K562 (cell line): ENCODE data around the gene GBX1. TPM values are rescaled to one million over a fixed set of nuclear protein-coding genes. Genes with fewer than 3 reads are reported as not detected.

Source experiments
- ATAC-seq: fragments of 200-7000 bp; cut with Tn5 transposase; 3 replicates; pipeline ENCODE4 v1.9.1; 2020; ENCODE audit warnings: moderate library complexity
- BruUV-seq: library from RNA; stranded (reverse); fragments of 400-500 nt; replicated peaks from 2 replicates; lab custom pipeline; 2021; lab: Mats Ljungman, UMichigan
- CTCF ChIA-PET: fragments of 300-600 bp; formaldehyde crosslinking; extraction: SDS; loops from one replicate; lab custom pipeline; 2021; ENCODE audit warnings: low intra/inter-chr PET ratio; lab: Yijun Ruan, JAX
- POLR2A ChIA-PET: fragments of 300-600, 350-650 bp; sonication (Branson Sonifier 250); formaldehyde crosslinking; extraction: SDS; loops from one replicate; lab custom pipeline; 2021; ENCODE audit warnings: antibody characterized with exemption, inconsistent platforms; lab: Yijun Ruan, JAX
- DNase-seq, 4 experiments: peaks; one replicate each; pipeline versions ENCODE4 v3.0.0 to v3.0.0-alpha.2; 2011 to 2018; ENCODE audit warnings: low spot score in 3 of 4, mixed read lengths in 3 of 4; ENCODE audit errors: extremely low read depth in 1 of 4
- FAIRE-seq: peaks from 2 replicates; lab custom pipeline; 2011; peaks lifted over from hg19 to GRCh38; lab: Jason Lieb, UNC
- H2AFZ ChIP-seq: 2 replicates; pipeline ENCODE4 v1.6.0; 2011; ENCODE audit warnings: low read depth, low read length, control low read depth, inconsistent platforms
- H3K27ac ChIP-seq: fragments of 200-600 bp; 3 replicates; pipeline ENCODE4 v1.8.0; 2011; ENCODE audit warnings: low read depth, mild to moderate bottlenecking, control low read depth, inconsistent platforms, low read length, moderate library complexity, mixed read lengths; ENCODE audit errors: extremely low read depth
- H3K27me3 ChIP-seq, 2 experiments: fragments of 300-600 bp in 1 of 2; 2 replicates in 1 of 2; 3 replicates in 1 of 2; pipeline versions ENCODE4 v1.6.0 to v1.8.0; 2011; ENCODE audit warnings: inconsistent platforms in 2 of 2, low read length in 2 of 2, mild to moderate bottlenecking in 1 of 2, mixed read lengths in 1 of 2, moderate library complexity in 1 of 2; ENCODE audit not compliant: control insufficient read depth in 2 of 2, insufficient read depth in 2 of 2
- H3K36me3 ChIP-seq: fragments of 300-600 bp; 3 replicates; pipeline ENCODE4 v1.8.0; 2011; ENCODE audit warnings: mild to moderate bottlenecking, low read length, inconsistent platforms; ENCODE audit not compliant: control insufficient read depth, insufficient read depth
- H3K4me1 ChIP-seq, 2 experiments: fragments of 200-600 bp in 1 of 2; replicated peaks in 1 of 2; 2 replicates in 1 of 2; 3 replicates in 1 of 2; pipeline versions ENCODE4 v1.5.1 to v1.8.0; 2011; ENCODE audit warnings: inconsistent platforms in 2 of 2, low read length in 2 of 2, mild to moderate bottlenecking in 1 of 2, mixed read lengths in 1 of 2, moderate library complexity in 1 of 2; ENCODE audit not compliant: control insufficient read depth in 2 of 2, insufficient read depth in 2 of 2
- H3K4me2 ChIP-seq: 2 replicates; pipeline ENCODE4 v1.6.1; 2011; ENCODE audit warnings: low read length, control low read depth, inconsistent platforms, mixed read lengths; ENCODE audit not compliant: insufficient read depth
- H3K4me3 ChIP-seq: fragments of 200-600 bp; sonication (generic), shearing (Covaris generic); 2 replicates; pipeline ENCODE4 v1.5.1; 2016; ENCODE audit warnings: control low read depth, inconsistent platforms
- H3K79me2 ChIP-seq: fragments of 200-600 bp; 3 replicates; pipeline ENCODE4 v1.8.0; 2011; ENCODE audit warnings: low read length, inconsistent platforms; ENCODE audit not compliant: control insufficient read depth, insufficient read depth
- H3K9ac ChIP-seq, 2 experiments: 2 replicates each; pipeline versions ENCODE4 v1.6.0 to v1.6.1; 2011; ENCODE audit warnings: low read depth in 2 of 2, low read length in 2 of 2, control low read depth in 1 of 2, inconsistent platforms in 1 of 2, mild to moderate bottlenecking in 1 of 2, mixed read lengths in 1 of 2; ENCODE audit not compliant: insufficient read depth in 1 of 2
- H3K9me1 ChIP-seq: one replicate; pipeline ENCODE4 v1.6.0; 2011; ENCODE audit warnings: inconsistent platforms, mild to moderate bottlenecking, low read length, moderate library complexity; ENCODE audit not compliant: control insufficient read depth, insufficient read depth
- H3K9me3 ChIP-seq: replicated peaks from 2 replicates; pipeline ENCODE4 v1.5.1; 2011; ENCODE audit warnings: low read depth, low read length, inconsistent platforms; ENCODE audit not compliant: control insufficient read depth, insufficient read depth
- H4K20me1 ChIP-seq: replicated peaks from 2 replicates; pipeline ENCODE4 v1.6.1; 2011; ENCODE audit warnings: low read length, inconsistent platforms, mixed read lengths; ENCODE audit not compliant: control insufficient read depth, insufficient read depth
- CREBBP ChIP-seq: IDR thresholded peaks from one replicate; pipeline ENCODE4 v1.6.1; 2012; ENCODE audit warnings: low read depth, mild to moderate bottlenecking, control low read depth, inconsistent platforms, low read length
- DNMT1 ChIP-seq: fragments of 450-650 bp; IDR thresholded peaks from 2 replicates; pipeline ENCODE4 v1.6.1; 2016; ENCODE audit warnings: antibody characterized with exemption, mild to moderate bottlenecking
- NONO ChIP-seq, 2 experiments: fragments of 200-400 bp in 1 of 2; fragments of 450-650 bp in 1 of 2; formaldehyde crosslinking in 1 of 2; IDR thresholded peaks; 2 replicates each; pipeline ENCODE4 v1.6.1; 2017; ENCODE audit warnings: low read depth in 2 of 2, mild to moderate bottlenecking in 2 of 2, moderate library complexity in 2 of 2, low read length in 1 of 2
- OTX1 ChIP-seq: fragments of 450-650 bp; formaldehyde crosslinking; IDR thresholded peaks from 2 replicates; pipeline ENCODE4 v1.4.0; 2022; ENCODE audit warnings: mild to moderate bottlenecking
- RAD51 ChIP-seq: fragments of 450-650 bp; IDR thresholded peaks from 2 replicates; pipeline ENCODE4 v1.7.1; 2016; ENCODE audit warnings: low read depth, mild to moderate bottlenecking, borderline replicate concordance
- SMARCA4 ChIP-seq: fragments of 450-650 bp; IDR thresholded peaks from 2 replicates; pipeline ENCODE4 v1.6.1; 2016
- WGBS: fragments of 100-300 bp; shearing (Covaris generic); methylation state at CpG from one replicate; pipeline ENCODE4 v1.1.6; 2016; ENCODE audit warnings: low coverage, mixed read lengths; ENCODE audit not compliant: insufficient coverage; ENCODE audit errors: missing lambda C conversion rate; 5-methylcytosine and 5-hydroxymethylcytosine counted together
- in situ Hi-C: fragments of 300-500 bp; cut with MboI; formaldehyde crosslinking; loops from 4 replicates; pipeline ENCODE4 v1.15.0; 2018; ENCODE audit warnings: inconsistent platforms, mixed read lengths
- intact Hi-C: fragments of 100-400 bp; cut with micrococcal nuclease; formaldehyde crosslinking; loops from 2 replicates; pipeline ENCODE4 v1.14.2; 2022
- polyA plus RNA-seq, 8 experiments: library from polyadenylated mRNA; depleted of rRNA in 4 of 8; stranded (reverse) in 5 of 8; unstranded in 3 of 8; fragments of >200 nt; fragmentation: Nextera tagmentation in 2 of 8; fragmentation: Illumina TruSeq in 1 of 8; extraction: Ambion mirVana in 2 of 8; extraction: Trizol in 1 of 8; gene quantifications; 2 replicates each; pipeline versions ENCODE4 v1.2.1 to v1.2.3, GENCODE V29; 2011 to 2014; ENCODE audit warnings: inconsistent platforms in 1 of 8, missing spikeins in 1 of 8
- total RNA-seq, 7 experiments: library from RNA; depleted of rRNA in 6 of 7; stranded (reverse); fragments of >200 nt in 6 of 7; fragmentation: Illumina TruSeq in 2 of 7; extraction: Trizol in 2 of 7; gene quantifications; 2 replicates each; pipeline versions ENCODE4 v1.2.1 to v1.2.3, GENCODE V29; 2011 to 2021; ENCODE audit warnings: low replicate concordance in 1 of 7
- TF ChIP-seq, protein P1 (sequence below): sonication (generic); formaldehyde crosslinking; IDR thresholded peaks from 2 replicates; pipeline ENCODE4 v1.8.1; 2022; ENCODE audit warnings: missing genetic modification reagents
- TF ChIP-seq, protein P2 (sequence below), 2 experiments: fragments of 450-650 bp in 1 of 2; sonication (generic) in 1 of 2; formaldehyde crosslinking in 1 of 2; IDR thresholded peaks in 1 of 2; conservative IDR thresholded peaks in 1 of 2; 2 replicates each; pipeline versions ENCODE4 v1.6.1 to v1.8.1; 2016 to 2023; ENCODE audit warnings: mild to moderate bottlenecking in 2 of 2, moderate library complexity in 2 of 2, inconsistent platforms in 1 of 2, missing genetic modification reagents in 1 of 2
- TF ChIP-seq, protein P3 (sequence below), 3 experiments: IDR thresholded peaks in 2 of 3; conservative IDR thresholded peaks in 1 of 3; 2 replicates each; pipeline ENCODE4 v1.5.1; 2011 to 2012; ENCODE audit warnings: low read length in 3 of 3, mild to moderate bottlenecking in 3 of 3, control low read depth in 2 of 3, improper control_type of control experiment in 1 of 3, inconsistent platforms in 1 of 3, low read depth in 1 of 3, mixed read lengths in 1 of 3, moderate library complexity in 1 of 3; ENCODE audit not compliant: insufficient read depth in 2 of 3
- TF ChIP-seq, protein P4 (sequence below): fragments of 450-650 bp; IDR thresholded peaks from 2 replicates; pipeline ENCODE4 v1.6.1; 2017; ENCODE audit warnings: antibody characterized with exemption, mild to moderate bottlenecking
- TF ChIP-seq, protein P5 (sequence below): sonication (generic); formaldehyde crosslinking; IDR thresholded peaks from 2 replicates; pipeline ENCODE4 v1.8.1; 2023; ENCODE audit warnings: mild to moderate bottlenecking, missing genetic modification reagents

Gene GBX1
- total and polyA plus RNA-seq, 9 of the 15 experiments (the other 6 are each of a cell fraction or from before 2014, with no cell fraction given) = not detected

DNA sequence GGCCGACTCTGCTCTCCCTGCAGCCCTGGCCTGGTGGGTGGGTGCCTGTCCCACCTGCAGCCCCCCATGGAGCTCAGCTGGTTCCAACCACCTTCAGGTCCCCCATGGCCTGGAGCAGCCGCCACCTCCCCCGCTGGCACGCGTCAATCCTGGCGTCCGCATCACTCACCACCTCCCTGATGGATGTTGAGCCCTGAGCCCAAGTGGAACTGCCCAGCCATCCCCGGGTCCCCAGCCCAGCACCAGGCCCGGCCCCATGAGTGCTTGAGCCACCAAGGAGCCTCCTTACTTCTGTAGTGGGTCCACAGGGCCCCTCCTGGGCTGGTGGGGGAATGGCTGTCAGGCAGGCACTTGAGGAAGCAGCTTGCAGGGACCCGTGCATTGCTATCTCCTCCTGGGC lies 66.6 kb downstream of the GBX1 start:
- BruUV-seq = no TSS peak
- ChIA-PET POLR2A (no interaction called here), CTCF (no interaction called here)
- no peak overlapping the region for H3K4me3 ChIP-seq
- FAIRE-seq = no peak
- peaks cover 5% of the 10 kb centered on the region for H3K9me1 ChIP-seq
- H2AFZ ChIP-seq = no peak overlapping the region
- peaks cover 0 to 34% of the 10 kb centered on the region in 2 experiments; a peak in 3 of 5 replicates for H3K4me1 ChIP-seq
- H3K79me2 ChIP-seq = peaks cover 92% of the 10 kb centered on the region
- H4K20me1 ChIP-seq = peaks cover 50% of the 10 kb centered on the region
- ATAC-seq = no peak; the same call in 2 of the 3 replicates
- no peak for DNase-seq
- peak overlapping the region in 1 of 2 experiments; percentile 73; a peak in 2 of 4 replicates for H3K9ac ChIP-seq
- in situ Hi-C loops (no loop called here), intact Hi-C loops (no loop called here)
- H3K27ac ChIP-seq = no peak overlapping the region
- WGBS = 94% methylated on average over 10 of the region's 10 CpGs
- H3K4me2 ChIP-seq = no peak overlapping the region
- H3K9me3 ChIP-seq = no peaks in the 10 kb centered on the region
- no peaks in the 10 kb centered on the region for H3K27me3 ChIP-seq
- peaks cover 76% of the 10 kb centered on the region for H3K36me3 ChIP-seq
- TF ChIP-seq, protein P1, sequence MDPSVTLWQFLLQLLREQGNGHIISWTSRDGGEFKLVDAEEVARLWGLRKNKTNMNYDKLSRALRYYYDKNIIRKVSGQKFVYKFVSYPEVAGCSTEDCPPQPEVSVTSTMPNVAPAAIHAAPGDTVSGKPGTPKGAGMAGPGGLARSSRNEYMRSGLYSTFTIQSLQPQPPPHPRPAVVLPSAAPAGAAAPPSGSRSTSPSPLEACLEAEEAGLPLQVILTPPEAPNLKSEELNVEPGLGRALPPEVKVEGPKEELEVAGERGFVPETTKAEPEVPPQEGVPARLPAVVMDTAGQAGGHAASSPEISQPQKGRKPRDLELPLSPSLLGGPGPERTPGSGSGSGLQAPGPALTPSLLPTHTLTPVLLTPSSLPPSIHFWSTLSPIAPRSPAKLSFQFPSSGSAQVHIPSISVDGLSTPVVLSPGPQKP (CRISPR knock-in tag) = no peak
- TF ChIP-seq CREBBP (no peak), RAD51 (no peak), DNMT1 (no peak), NONO (IDR thresholded peaks at IDR 0.05; ENCODE audit: low read depth in 2 of 2, low read length in 1 of 2) (no peak), OTX1 (CRISPR knock-in tag) (no peak), SMARCA4 (no peak)
- TF ChIP-seq, protein P2, sequence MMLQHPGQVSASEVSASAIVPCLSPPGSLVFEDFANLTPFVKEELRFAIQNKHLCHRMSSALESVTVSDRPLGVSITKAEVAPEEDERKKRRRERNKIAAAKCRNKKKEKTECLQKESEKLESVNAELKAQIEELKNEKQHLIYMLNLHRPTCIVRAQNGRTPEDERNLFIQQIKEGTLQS (IDR thresholded peaks at IDR 0.05) = no peak
- TF ChIP-seq, protein P2 (CRISPR knock-in tag; conservative IDR thresholded peaks at IDR 0.05) = no peak
- TF ChIP-seq, protein P3, sequence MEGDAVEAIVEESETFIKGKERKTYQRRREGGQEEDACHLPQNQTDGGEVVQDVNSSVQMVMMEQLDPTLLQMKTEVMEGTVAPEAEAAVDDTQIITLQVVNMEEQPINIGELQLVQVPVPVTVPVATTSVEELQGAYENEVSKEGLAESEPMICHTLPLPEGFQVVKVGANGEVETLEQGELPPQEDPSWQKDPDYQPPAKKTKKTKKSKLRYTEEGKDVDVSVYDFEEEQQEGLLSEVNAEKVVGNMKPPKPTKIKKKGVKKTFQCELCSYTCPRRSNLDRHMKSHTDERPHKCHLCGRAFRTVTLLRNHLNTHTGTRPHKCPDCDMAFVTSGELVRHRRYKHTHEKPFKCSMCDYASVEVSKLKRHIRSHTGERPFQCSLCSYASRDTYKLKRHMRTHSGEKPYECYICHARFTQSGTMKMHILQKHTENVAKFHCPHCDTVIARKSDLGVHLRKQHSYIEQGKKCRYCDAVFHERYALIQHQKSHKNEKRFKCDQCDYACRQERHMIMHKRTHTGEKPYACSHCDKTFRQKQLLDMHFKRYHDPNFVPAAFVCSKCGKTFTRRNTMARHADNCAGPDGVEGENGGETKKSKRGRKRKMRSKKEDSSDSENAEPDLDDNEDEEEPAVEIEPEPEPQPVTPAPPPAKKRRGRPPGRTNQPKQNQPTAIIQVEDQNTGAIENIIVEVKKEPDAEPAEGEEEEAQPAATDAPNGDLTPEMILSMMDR (IDR thresholded peaks at IDR 0.05 in 2 of 3, conservative IDR thresholded peaks at IDR 0.05 in 1 of 3; ENCODE audit: insufficient read depth in 2 of 3, low read depth in 1 of 3, low read length in 3 of 3) = no peak
- TF ChIP-seq, protein P4, sequence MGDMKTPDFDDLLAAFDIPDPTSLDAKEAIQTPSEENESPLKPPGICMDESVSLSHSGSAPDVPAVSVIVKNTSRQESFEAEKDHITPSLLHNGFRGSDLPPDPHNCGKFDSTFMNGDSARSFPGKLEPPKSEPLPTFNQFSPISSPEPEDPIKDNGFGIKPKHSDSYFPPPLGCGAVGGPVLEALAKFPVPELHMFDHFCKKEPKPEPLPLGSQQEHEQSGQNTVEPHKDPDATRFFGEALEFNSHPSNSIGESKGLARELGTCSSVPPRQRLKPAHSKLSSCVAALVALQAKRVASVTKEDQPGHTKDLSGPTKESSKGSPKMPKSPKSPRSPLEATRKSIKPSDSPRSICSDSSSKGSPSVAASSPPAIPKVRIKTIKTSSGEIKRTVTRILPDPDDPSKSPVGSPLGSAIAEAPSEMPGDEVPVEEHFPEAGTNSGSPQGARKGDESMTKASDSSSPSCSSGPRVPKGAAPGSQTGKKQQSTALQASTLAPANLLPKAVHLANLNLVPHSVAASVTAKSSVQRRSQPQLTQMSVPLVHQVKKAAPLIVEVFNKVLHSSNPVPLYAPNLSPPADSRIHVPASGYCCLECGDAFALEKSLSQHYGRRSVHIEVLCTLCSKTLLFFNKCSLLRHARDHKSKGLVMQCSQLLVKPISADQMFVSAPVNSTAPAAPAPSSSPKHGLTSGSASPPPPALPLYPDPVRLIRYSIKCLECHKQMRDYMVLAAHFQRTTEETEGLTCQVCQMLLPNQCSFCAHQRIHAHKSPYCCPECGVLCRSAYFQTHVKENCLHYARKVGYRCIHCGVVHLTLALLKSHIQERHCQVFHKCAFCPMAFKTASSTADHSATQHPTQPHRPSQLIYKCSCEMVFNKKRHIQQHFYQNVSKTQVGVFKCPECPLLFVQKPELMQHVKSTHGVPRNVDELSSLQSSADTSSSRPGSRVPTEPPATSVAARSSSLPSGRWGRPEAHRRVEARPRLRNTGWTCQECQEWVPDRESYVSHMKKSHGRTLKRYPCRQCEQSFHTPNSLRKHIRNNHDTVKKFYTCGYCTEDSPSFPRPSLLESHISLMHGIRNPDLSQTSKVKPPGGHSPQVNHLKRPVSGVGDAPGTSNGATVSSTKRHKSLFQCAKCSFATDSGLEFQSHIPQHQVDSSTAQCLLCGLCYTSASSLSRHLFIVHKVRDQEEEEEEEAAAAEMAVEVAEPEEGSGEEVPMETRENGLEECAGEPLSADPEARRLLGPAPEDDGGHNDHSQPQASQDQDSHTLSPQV = no peak
- TF ChIP-seq, protein P5, sequence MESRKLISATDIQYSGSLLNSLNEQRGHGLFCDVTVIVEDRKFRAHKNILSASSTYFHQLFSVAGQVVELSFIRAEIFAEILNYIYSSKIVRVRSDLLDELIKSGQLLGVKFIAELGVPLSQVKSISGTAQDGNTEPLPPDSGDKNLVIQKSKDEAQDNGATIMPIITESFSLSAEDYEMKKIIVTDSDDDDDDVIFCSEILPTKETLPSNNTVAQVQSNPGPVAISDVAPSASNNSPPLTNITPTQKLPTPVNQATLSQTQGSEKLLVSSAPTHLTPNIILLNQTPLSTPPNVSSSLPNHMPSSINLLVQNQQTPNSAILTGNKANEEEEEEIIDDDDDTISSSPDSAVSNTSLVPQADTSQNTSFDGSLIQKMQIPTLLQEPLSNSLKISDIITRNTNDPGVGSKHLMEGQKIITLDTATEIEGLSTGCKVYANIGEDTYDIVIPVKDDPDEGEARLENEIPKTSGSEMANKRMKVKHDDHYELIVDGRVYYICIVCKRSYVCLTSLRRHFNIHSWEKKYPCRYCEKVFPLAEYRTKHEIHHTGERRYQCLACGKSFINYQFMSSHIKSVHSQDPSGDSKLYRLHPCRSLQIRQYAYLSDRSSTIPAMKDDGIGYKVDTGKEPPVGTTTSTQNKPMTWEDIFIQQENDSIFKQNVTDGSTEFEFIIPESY (CRISPR knock-in tag) = no peak
